NCI-H2227 treated with DMSO at 0.1 percent for 48 hours (cell line): ENCODE measurements around the gene TVP23C.

Experiments used
- DNase-seq: peaks from one replicate; lab custom pipeline; 2025; lab: John Stamatoyannopoulos, UW

TVP23C gene

GRCh38 chr17:15465045-15465701 lies 98.1 kb downstream of the TVP23C start:
- DNase-seq, result no peak

- DNase-seq, result no peak
These were observed 98.9 kb downstream of the TVP23C start for GRCh38 chr17:15464231-15464985.

- no peak for DNase-seq
These were observed 100.1 kb downstream of the TVP23C start for GRCh38 chr17:15462976-15463772.

GRCh38 chr17:15457723-15458094 lies 105.6 kb downstream of the TVP23C start:
- DNase-seq, result no peak

GRCh38 chr17:15456972-15457722 lies 106.1 kb downstream of the TVP23C start:
- DNase-seq, result no peak

GRCh38 chr17:15456496-15456895 lies 106.8 kb downstream of the TVP23C start:
- DNase-seq, result no peak

- no peak for DNase-seq
These were observed 108.9 kb downstream of the TVP23C start for GRCh38 chr17:15454346-15454745.

GRCh38 chr17:15453782-15454181 lies 109.5 kb downstream of the TVP23C start:
- no peak for DNase-seq

- DNase-seq, result no peak
These were observed 110.0 kb downstream of the TVP23C start for GRCh38 chr17:15453246-15453645.

- DNase-seq, result no peak
These were observed 110.5 kb downstream of the TVP23C start for GRCh38 chr17:15452746-15453145.
